T-helper 1 cell treated with Interleukin-12 subunit alpha and Interleukin-12 subunit beta and Interleukin-4 antibody, amounts not matched to agents 30 ng/mL and 1 ng/mL, for 36 hours (primary cell): ENCODE measurements around the gene PDE4DIP. TPM values are rescaled to one million over a fixed set of nuclear protein-coding genes. Genes with fewer than 3 reads are reported as not detected.
"Not testable (repeated sequence)": the region's sequence is repeated elsewhere in the genome, so short reads cannot be mapped to it uniquely, and the experiment has no call there.

Source experiments
- intact Hi-C: fragments of 100-400 bp; cut with micrococcal nuclease; formaldehyde crosslinking; loops from one replicate; pipeline ENCODE4 v1.15.1; 2024
- total RNA-seq: library from RNA; stranded (reverse); gene quantifications from 2 replicates; pipeline ENCODE4 v1.2.3, GENCODE V29; 2022

Gene PDE4DIP
- total RNA-seq, 1 donor from 2014 or later, result 51.3 TPM

DNA sequence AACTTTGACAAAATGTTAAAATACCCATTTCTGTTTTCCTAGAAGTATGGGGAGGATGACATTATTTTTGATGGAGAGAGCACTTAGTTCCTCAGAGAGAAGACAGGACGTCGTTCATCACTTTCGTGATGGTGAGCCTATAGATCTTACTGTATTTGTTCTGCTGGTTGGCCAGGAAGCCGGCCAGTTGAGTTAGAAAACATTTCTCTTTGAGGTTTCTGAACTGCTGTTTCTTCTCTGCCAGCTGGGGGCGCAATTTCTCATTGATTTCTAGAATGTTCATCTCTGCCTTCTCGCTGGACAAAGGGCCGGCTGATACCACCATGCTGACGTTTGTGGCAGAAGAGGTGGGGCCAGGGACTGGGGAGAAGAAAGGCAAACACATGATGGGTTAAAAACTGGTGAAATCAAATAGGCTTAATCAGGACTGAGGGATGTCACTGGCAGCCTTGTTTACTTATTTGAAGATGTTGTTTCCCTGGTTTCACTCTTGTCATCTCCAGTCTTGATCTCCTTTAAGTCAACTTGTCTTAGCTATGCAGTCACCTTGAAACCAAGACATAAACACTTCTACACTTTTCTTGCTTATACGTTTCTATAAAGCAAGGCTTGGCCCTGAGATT, 231.4 kb downstream of the PDE4DIP start:
- intact Hi-C loops, result not testable (repeated sequence)

Other genes starting within 250 kb of the PDE4DIP start
- gene NBPF14, start 248.4 kb upstream of the PDE4DIP start, total RNA-seq, result 34.6 and 35.7 TPM in 2 replicates
- gene NUDT4B, start 95.7 kb upstream of the PDE4DIP start, total RNA-seq, result not detected in 2 replicates